Caco-2 (cell line): ENCODE results near the gene RIPK3. TPM values are rescaled to one million over a fixed set of nuclear protein-coding genes. Genes with fewer than 3 reads are reported as not detected.
A peak's percentile ranks its signal among the peaks of the same experiment; 100 is the strongest.

Source experiments
- BruUV-seq: library from RNA; stranded (reverse); fragments of 400-500 nt; replicated peaks from 2 replicates; lab custom pipeline; 2021; lab: Mats Ljungman, UMichigan
- CTCF ChIA-PET: fragments of 300-600 bp; sonication (Branson Sonifier 250); formaldehyde crosslinking; loops from one replicate; lab custom pipeline; 2022; ENCODE audit warnings: antibody characterized with exemption; lab: Charles Lee
- POLR2A ChIA-PET: fragments of 300-600 bp; sonication (Branson Sonifier 250); formaldehyde crosslinking; loops from one replicate; lab custom pipeline; 2022; ENCODE audit warnings: antibody characterized with exemption; lab: Charles Lee
- DNase-seq, 2 experiments: peaks; one replicate each; pipeline versions ENCODE4 v3.0.0 to v3.0.0-alpha.2; 2020 to 2022
- H3K27me3 ChIP-seq: replicated peaks from 2 replicates; pipeline ENCODE4 v1.6.0; 2011; ENCODE audit warnings: low read length; ENCODE audit not compliant: control insufficient read depth, insufficient read depth
- H3K36me3 ChIP-seq: 2 replicates; pipeline ENCODE4 v1.5.1; 2011; ENCODE audit warnings: low read length; ENCODE audit not compliant: control insufficient read depth, insufficient read depth
- H3K4me1 ChIP-seq: fragments of 250-450 bp; sonication (Bioruptor Pico); 2 replicates; pipeline ENCODE4 v1.5.1; 2020; ENCODE audit warnings: mild to moderate bottlenecking
- H3K4me3 ChIP-seq: 2 replicates; pipeline ENCODE4 v1.5.1; 2011; ENCODE audit warnings: low read depth, mild to moderate bottlenecking, control low read depth, low read length
- H3K9me3 ChIP-seq: fragments of 250-450 bp; sonication (Bioruptor Pico); 2 replicates; pipeline ENCODE4 v1.5.1; 2020; ENCODE audit warnings: mild to moderate bottlenecking, moderate library complexity
- H3K27ac Mint-ChIP-seq: one replicate; pipeline ENCODE4 v1.8.0; 2022; ENCODE audit warnings: mixed read lengths; ENCODE audit not compliant: unreplicated experiment
- H3K27me3 Mint-ChIP-seq: one replicate; pipeline ENCODE4 v1.8.0; 2022; ENCODE audit warnings: mixed read lengths; ENCODE audit not compliant: insufficient read depth, unreplicated experiment
- H3K36me3 Mint-ChIP-seq: one replicate; pipeline ENCODE4 v1.8.0; 2022; ENCODE audit warnings: mild to moderate bottlenecking, mixed read lengths; ENCODE audit not compliant: insufficient read depth, unreplicated experiment
- H3K4me1 Mint-ChIP-seq: one replicate; pipeline ENCODE4 v1.8.0; 2022; ENCODE audit warnings: low read depth, mixed read lengths; ENCODE audit not compliant: unreplicated experiment
- H3K4me3 Mint-ChIP-seq: one replicate; pipeline ENCODE4 v1.8.0; 2022; ENCODE audit warnings: mild to moderate bottlenecking, moderate library complexity, mixed read lengths; ENCODE audit not compliant: unreplicated experiment
- H3K9me3 Mint-ChIP-seq: one replicate; pipeline ENCODE4 v1.8.0; 2022; ENCODE audit warnings: mixed read lengths; ENCODE audit not compliant: unreplicated experiment
- CTCF ChIP-seq, 2 experiments: fragments of 200-600 bp in 1 of 2; IDR thresholded peaks; 1 replicate in 1 of 2; 2 replicates in 1 of 2; pipeline versions ENCODE4 v1.5.1 to v1.8.0; 2011 to 2022; ENCODE audit warnings: antibody characterized with exemption in 1 of 2, control low read depth in 1 of 2, inconsistent platforms in 1 of 2, low read depth in 1 of 2, low read length in 1 of 2, mild to moderate bottlenecking in 1 of 2, moderate library complexity in 1 of 2; ENCODE audit not compliant: insufficient read depth in 1 of 2, severe bottlenecking in 1 of 2, unreplicated experiment in 1 of 2
- intact Hi-C: fragments of 100-400 bp; cut with micrococcal nuclease; formaldehyde crosslinking; loops from one replicate; pipeline ENCODE4 v1.10.0; 2022; ENCODE audit not compliant: unreplicated experiment
- total RNA-seq: library from RNA; stranded (reverse); gene quantifications from 2 replicates; pipeline ENCODE4 v1.2.3, GENCODE V29; 2022

The RIPK3 gene
- total RNA-seq, 1 experiment from 2014 or later: 1.5 TPM

DNA sequence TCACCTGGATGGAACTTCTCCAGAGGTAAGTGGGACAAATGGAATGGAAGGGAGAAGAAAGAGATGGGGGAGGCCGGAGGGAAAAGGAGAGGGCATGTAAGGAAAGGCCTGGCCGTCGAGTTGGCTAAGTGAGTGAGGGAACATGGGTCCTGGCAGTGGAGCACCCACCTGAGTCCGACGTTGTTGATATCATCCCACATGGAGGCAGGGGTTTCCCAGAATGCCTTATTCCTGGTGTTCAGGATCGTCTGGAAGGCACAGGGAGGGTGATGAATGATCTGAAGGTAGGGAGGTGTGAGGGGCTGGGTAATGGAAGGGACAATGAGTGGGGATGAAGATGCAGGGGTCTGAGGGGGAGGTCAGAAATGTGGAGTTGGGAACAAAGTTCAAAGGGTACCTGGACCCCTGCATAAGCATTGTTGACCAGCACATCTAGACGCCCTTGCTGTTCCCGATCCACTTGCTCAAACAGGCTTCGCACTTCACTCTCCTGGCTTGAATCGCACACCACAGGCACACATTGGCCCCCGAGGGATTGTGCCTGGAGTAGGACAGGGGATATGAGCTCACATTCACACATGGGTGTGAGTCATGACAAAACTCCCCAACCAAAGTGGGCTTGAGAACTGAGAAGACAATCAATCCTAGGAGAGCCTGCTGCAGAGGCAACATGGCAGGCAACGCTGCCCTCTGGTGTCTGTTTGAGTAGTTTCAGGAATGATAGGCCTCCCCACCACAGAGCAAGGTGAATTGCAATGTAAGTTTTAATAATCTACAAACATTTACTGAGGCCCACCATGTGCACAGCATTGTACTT lies 43.2 kb downstream of the RIPK3 start:
- BruUV-seq: no TSS peak
- H3K36me3 Mint-ChIP-seq: peaks cover 37% of the 10 kb centered on the region

DNA sequence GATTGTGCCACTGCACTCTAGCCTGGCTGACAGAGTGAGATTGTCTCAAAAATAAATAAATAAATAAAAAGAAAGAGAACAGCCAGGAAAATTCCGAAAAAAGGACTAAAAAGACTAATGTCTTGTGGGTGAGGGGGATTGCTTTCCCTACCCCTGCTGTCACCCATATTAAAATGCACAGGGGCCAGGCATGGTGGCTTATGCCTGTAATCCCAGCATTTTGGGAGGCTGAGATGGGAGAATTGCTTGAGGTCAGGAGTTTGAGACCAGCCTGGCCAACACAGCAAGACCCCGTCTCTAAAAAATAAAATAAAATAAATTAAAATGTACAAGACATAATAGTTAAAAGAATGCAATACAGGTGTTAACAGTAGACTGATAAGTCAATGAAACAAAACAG lies 46.3 kb downstream of the RIPK3 start:
- no peaks in the 10 kb centered on the region for H3K27me3 ChIP-seq
- no TSS peak for BruUV-seq
- CTCF ChIA-PET: interaction anchor here (1.2 to 1.5 kb wide), 2 partner anchors 22 to 51 kb away, joined by 3 to 5 read pairs; partner anchors contain the start of genes RABGGTA and TINF2
- no peaks in the 10 kb centered on the region for H3K9me3 ChIP-seq
- H3K4me1 ChIP-seq: peaks cover under 1% of the 10 kb centered on the region
- intact Hi-C loops: no loop called here
- no peak overlapping the region for H3K4me3 ChIP-seq
- no peak overlapping the region for H3K27ac Mint-ChIP-seq
- no peak for TF ChIP-seq CTCF (IDR thresholded peaks at IDR 0.05; ENCODE audit: insufficient read depth in 1 of 2, low read depth in 1 of 2, low read length in 1 of 2, severe bottlenecking in 1 of 2, unreplicated experiment in 1 of 2)
- H3K36me3 Mint-ChIP-seq: peaks cover 24% of the 10 kb centered on the region
- H3K4me1 Mint-ChIP-seq: peaks cover 9% of the 10 kb centered on the region
- H3K4me3 Mint-ChIP-seq: no peak overlapping the region
- H3K27me3 Mint-ChIP-seq: no peaks in the 10 kb centered on the region
- POLR2A ChIA-PET: no interaction called here
- DNase-seq: no peak
- H3K36me3 ChIP-seq: peaks cover 3% of the 10 kb centered on the region
- no peaks in the 10 kb centered on the region for H3K9me3 Mint-ChIP-seq

More for the DNA sequence above, 43.2 kb downstream of the RIPK3 start:
- Mint-ChIP-seq H3K4me3 (no peak overlapping the region), H3K27me3 (no peaks in the 10 kb centered on the region), H3K9me3 (no peaks in the 10 kb centered on the region), H3K27ac (peak overlapping the region; percentile 14), H3K4me1 (peaks cover 15% of the 10 kb centered on the region)
- CTCF ChIA-PET: interaction anchor here (0.7 to 5.8 kb wide), 8 partner anchors 11 to 135 kb away, joined by 3 to 157 read pairs (median 8); partner anchors contain the start of genes CHMP4A, CIDEB, RABGGTA and TINF2
- Histone ChIP-seq H3K27me3 (no peaks in the 10 kb centered on the region), H3K4me1 (peaks cover 5% of the 10 kb centered on the region), H3K36me3 (peaks cover 4% of the 10 kb centered on the region), H3K9me3 (no peaks in the 10 kb centered on the region), H3K4me3 (no peak overlapping the region)
- intact Hi-C loops: loop anchor here (1.0 kb wide), 3 partner anchors 25 to 80 kb away; partner anchors contain the start of genes MDP1 and RABGGTA
- TF ChIP-seq CTCF (IDR thresholded peaks at IDR 0.05; ENCODE audit: insufficient read depth in 1 of 2, low read depth in 1 of 2, low read length in 1 of 2, severe bottlenecking in 1 of 2, unreplicated experiment in 1 of 2): peak; percentile 69 to 72
- peak; percentile 67 to 69 for DNase-seq
- POLR2A ChIA-PET: interaction anchor here (0.9 to 2.0 kb wide), 3 partner anchors 12 to 54 kb away, joined by 3 to 32 read pairs (median 4); partner anchors contain the start of genes RABGGTA and TINF2

DNA sequence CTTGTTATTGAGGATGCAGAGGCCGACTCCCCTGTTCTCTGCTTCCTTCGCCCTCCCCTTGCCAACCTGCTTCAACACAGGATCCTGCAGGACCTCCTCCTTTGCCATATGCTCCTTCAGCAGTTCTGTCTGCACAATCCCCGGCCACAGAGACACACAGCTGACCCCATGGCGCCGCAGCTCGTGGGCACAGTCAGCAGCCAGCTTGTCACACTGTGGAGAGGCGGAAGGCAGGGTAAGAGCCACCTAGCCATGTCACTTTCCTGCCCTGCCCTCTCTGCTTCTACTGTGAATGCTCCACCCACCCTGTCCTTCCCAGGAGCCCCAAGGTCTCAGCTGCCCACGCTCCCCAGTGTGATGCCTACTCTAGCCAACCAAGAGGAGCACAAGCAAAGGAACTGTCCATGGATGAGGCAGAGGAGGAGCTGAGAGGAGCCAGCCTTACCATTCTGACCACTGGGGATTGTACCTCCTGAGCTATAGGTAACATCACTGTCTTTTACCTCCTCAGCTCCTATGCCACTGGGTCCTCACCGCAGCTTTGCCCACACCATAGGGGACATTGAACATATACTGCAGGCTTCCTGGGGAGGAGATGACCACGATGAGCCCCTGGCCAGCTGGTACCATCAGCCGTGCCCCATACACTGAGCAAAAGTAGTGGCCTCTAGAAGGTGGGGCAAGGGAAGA lies 47.5 kb downstream of the RIPK3 start:
- H3K4me1 ChIP-seq: no peaks in the 10 kb centered on the region; the same call in 1 of the 2 replicates
- Mint-ChIP-seq H3K27ac (no peak overlapping the region), H3K36me3 (peaks cover 24% of the 10 kb centered on the region), H3K9me3 (no peaks in the 10 kb centered on the region), H3K4me3 (no peak overlapping the region), H3K27me3 (no peaks in the 10 kb centered on the region), H3K4me1 (peaks cover 2% of the 10 kb centered on the region)
- H3K4me3 ChIP-seq: no peak overlapping the region
- no peaks in the 10 kb centered on the region for H3K9me3 ChIP-seq
- no peaks in the 10 kb centered on the region for H3K27me3 ChIP-seq
- DNase-seq: no peak
- ChIA-PET CTCF (interaction anchor here (0.6 to 1.5 kb wide), 4 partner anchors 21 to 224 kb away, joined by 3 to 5 read pairs (median 3); partner anchors contain the start of genes RABGGTA and TINF2), POLR2A (no interaction called here)
- H3K36me3 ChIP-seq: peaks cover 3% of the 10 kb centered on the region
- no peak for TF ChIP-seq CTCF (IDR thresholded peaks at IDR 0.05; ENCODE audit: insufficient read depth in 1 of 2, low read depth in 1 of 2, low read length in 1 of 2, severe bottlenecking in 1 of 2, unreplicated experiment in 1 of 2)
- no TSS peak for BruUV-seq
- intact Hi-C loops: no loop called here
